WTC11 (cell line): ENCODE results near the gene SKI.

Experiments
- CTCF ChIP-seq: fragments of 200-600 bp; IDR thresholded peaks from 2 replicates; pipeline ENCODE4 v1.8.0; 2022; ENCODE audit warnings: antibody characterized with exemption
- USF2 ChIP-seq: sonication (generic); formaldehyde crosslinking; IDR thresholded peaks from 2 replicates; pipeline ENCODE4 v1.8.1; 2023; ENCODE audit warnings: mild to moderate bottlenecking, missing genetic modification reagents, moderate library complexity

- TF ChIP-seq CTCF = no peak
- TF ChIP-seq USF2 (CRISPR knock-in tag) = no peak
Observed at GRCh38 chr1:2234762-2235113, 6.6 kb downstream of the SKI start.
